ENCODE results near the gene COMMD10. TPM values are rescaled to one million over a fixed set of nuclear protein-coding genes. Genes with fewer than 3 reads are reported as not detected.

Gene COMMD10
- total and polyA plus RNA-seq, 5 experiments from 2014 or later, result 24.3 to 35.3 (median 31.7) TPM

GRCh38 chr5:116276952-116277351 is 192.1 kb downstream of the COMMD10 start:
- no peak overlapping the region for H3K4me3 Mint-ChIP-seq
- H3K4me1 Mint-ChIP-seq, result peaks cover 0 to 15% (median 8%) of the 10 kb centered on the region in 4 donors
- peaks cover 23 to 71% (median 49%) of the 10 kb centered on the region in 3 donors for H3K36me3 Mint-ChIP-seq
- no peak for DNase-seq
- peaks cover 13 to 66% (median 33%) of the 10 kb centered on the region in 9 donors for H3K9me3 Mint-ChIP-seq
- POLR2A ChIA-PET, result no interaction called here
- H3K27me3 Mint-ChIP-seq, result no peaks in the 10 kb centered on the region
- no peak for ATAC-seq
- no peak overlapping the region for H3K27ac Mint-ChIP-seq

- H3K27ac Mint-ChIP-seq, result peak overlapping the region in 1 of 10 donors; percentile 34
- DNase-seq, result no peak
- POLR2A ChIA-PET, result no interaction called here
- H3K4me3 Mint-ChIP-seq, result no peak overlapping the region
- H3K9me3 Mint-ChIP-seq, result peaks cover 10 to 66% (median 27%) of the 10 kb centered on the region in 9 donors
- H3K4me1 Mint-ChIP-seq, result peaks cover 0 to 15% (median 7%) of the 10 kb centered on the region in 4 donors
- H3K27me3 Mint-ChIP-seq, result no peaks in the 10 kb centered on the region
- no peak for ATAC-seq
- peaks cover 28 to 75% (median 50%) of the 10 kb centered on the region in 3 donors for H3K36me3 Mint-ChIP-seq
Observed at GRCh38 chr5:116280149-116280803, 195.5 kb downstream of the COMMD10 start.

GRCh38 chr5:116281309-116281708 is 196.5 kb downstream of the COMMD10 start:
- DNase-seq, result no peak
- Mint-ChIP-seq H3K27me3 (no peaks in the 10 kb centered on the region), H3K9me3 (peaks cover 11 to 66% (median 32%) of the 10 kb centered on the region in 9 donors), H3K4me1 (peaks cover 0 to 15% (median 7%) of the 10 kb centered on the region in 4 donors), H3K4me3 (peak overlapping the region in 2 of 10 donors; percentile 3 to 37), H3K36me3 (peaks cover 32 to 79% (median 54%) of the 10 kb centered on the region in 3 donors), H3K27ac (no peak overlapping the region)
- ATAC-seq, result no peak
- POLR2A ChIA-PET, result no interaction called here

GRCh38 chr5:116288524-116288923 is 203.7 kb downstream of the COMMD10 start:
- POLR2A ChIA-PET, result no interaction called here
- peaks cover 58 to 77% (median 69%) of the 10 kb centered on the region in 3 donors for H3K36me3 Mint-ChIP-seq
- H3K9me3 Mint-ChIP-seq, result peaks cover 21 to 62% (median 46%) of the 10 kb centered on the region in 9 donors
- DNase-seq, result no peak
- no peak overlapping the region for H3K27ac Mint-ChIP-seq
- no peak for ATAC-seq
- H3K4me1 Mint-ChIP-seq, result peaks cover 0 to 2% (median 0%) of the 10 kb centered on the region in 4 donors
- no peak overlapping the region for H3K4me3 Mint-ChIP-seq
- no peaks in the 10 kb centered on the region for H3K27me3 Mint-ChIP-seq

- Mint-ChIP-seq H3K4me3 (no peak overlapping the region), H3K27me3 (no peaks in the 10 kb centered on the region), H3K36me3 (peaks cover 63 to 78% (median 69%) of the 10 kb centered on the region in 3 donors), H3K4me1 (peaks cover 0 to 2% (median 0%) of the 10 kb centered on the region in 4 donors), H3K9me3 (peaks cover 21 to 57% (median 46%) of the 10 kb centered on the region in 9 donors), H3K27ac (no peak overlapping the region)
- POLR2A ChIA-PET, result no interaction called here
- DNase-seq, result no peak
- no peak for ATAC-seq
Observed at GRCh38 chr5:116289276-116289675, 204.5 kb downstream of the COMMD10 start.

GRCh38 chr5:116291271-116291670 is 206.4 kb downstream of the COMMD10 start:
- POLR2A ChIA-PET, result no interaction called here
- Mint-ChIP-seq H3K36me3 (peaks cover 55 to 72% (median 60%) of the 10 kb centered on the region in 3 donors), H3K4me3 (no peak overlapping the region), H3K9me3 (peaks cover 19 to 50% (median 38%) of the 10 kb centered on the region in 9 donors), H3K27ac (no peak overlapping the region), H3K27me3 (no peaks in the 10 kb centered on the region), H3K4me1 (peaks cover 0 to 2% (median 0%) of the 10 kb centered on the region in 4 donors)
- ATAC-seq (no peak), DNase-seq (no peak)

GRCh38 chr5:116292321-116292720 is 207.5 kb downstream of the COMMD10 start:
- H3K36me3 Mint-ChIP-seq, result peaks cover 55 to 74% (median 62%) of the 10 kb centered on the region in 3 donors
- DNase-seq, result no peak
- POLR2A ChIA-PET, result no interaction called here
- ATAC-seq, result no peak
- H3K27ac Mint-ChIP-seq, result no peak overlapping the region
- H3K9me3 Mint-ChIP-seq, result peaks cover 18 to 50% (median 36%) of the 10 kb centered on the region in 9 donors
- peaks cover 0 to under 1% (median 0%) of the 10 kb centered on the region in 4 donors for H3K4me1 Mint-ChIP-seq
- no peaks in the 10 kb centered on the region for H3K27me3 Mint-ChIP-seq
- no peak overlapping the region for H3K4me3 Mint-ChIP-seq

- H3K27ac Mint-ChIP-seq, result no peak overlapping the region
- ATAC-seq (no peak), DNase-seq (no peak)
- H3K4me3 Mint-ChIP-seq, result no peak overlapping the region
- peaks cover 13 to 46% (median 28%) of the 10 kb centered on the region in 9 donors for H3K9me3 Mint-ChIP-seq
- peaks cover 55 to 85% (median 70%) of the 10 kb centered on the region in 3 donors for H3K36me3 Mint-ChIP-seq
- POLR2A ChIA-PET, result no interaction called here
- no peaks in the 10 kb centered on the region for H3K27me3 Mint-ChIP-seq
- no peaks in the 10 kb centered on the region for H3K4me1 Mint-ChIP-seq
Observed at GRCh38 chr5:116296335-116297072, 211.7 kb downstream of the COMMD10 start.

- POLR2A ChIA-PET, result no interaction called here
- no peak overlapping the region for H3K27ac Mint-ChIP-seq
- DNase-seq (no peak), ATAC-seq (no peak)
- H3K9me3 Mint-ChIP-seq, result peaks cover 12 to 45% (median 28%) of the 10 kb centered on the region in 9 donors
- H3K4me1 Mint-ChIP-seq, result no peaks in the 10 kb centered on the region
- H3K4me3 Mint-ChIP-seq, result no peak overlapping the region
- peaks cover 60 to 84% (median 72%) of the 10 kb centered on the region in 3 donors for H3K36me3 Mint-ChIP-seq
- H3K27me3 Mint-ChIP-seq, result no peaks in the 10 kb centered on the region
Observed at GRCh38 chr5:116297296-116297814, 212.5 kb downstream of the COMMD10 start.

- POLR2A ChIA-PET, result no interaction called here
- peaks cover 78 to 91% (median 82%) of the 10 kb centered on the region in 3 donors for H3K36me3 Mint-ChIP-seq
- peaks cover 8 to 60% (median 40%) of the 10 kb centered on the region in 9 donors for H3K9me3 Mint-ChIP-seq
- H3K27ac Mint-ChIP-seq, result no peak overlapping the region
- no peak overlapping the region for H3K4me3 Mint-ChIP-seq
- peaks cover 0 to 2% (median 0%) of the 10 kb centered on the region in 4 donors for H3K4me1 Mint-ChIP-seq
- H3K27me3 Mint-ChIP-seq, result no peaks in the 10 kb centered on the region
- ATAC-seq, result no peak
- DNase-seq, result no peak
Observed at GRCh38 chr5:116299746-116300640, 215.2 kb downstream of the COMMD10 start.

- DNase-seq (no peak), ATAC-seq (no peak)
- H3K27ac Mint-ChIP-seq, result no peak overlapping the region
- POLR2A ChIA-PET, result no interaction called here
- peaks cover 13 to 65% (median 46%) of the 10 kb centered on the region in 9 donors for H3K9me3 Mint-ChIP-seq
- H3K27me3 Mint-ChIP-seq, result no peaks in the 10 kb centered on the region
- no peak overlapping the region for H3K4me3 Mint-ChIP-seq
- H3K4me1 Mint-ChIP-seq, result peaks cover 0 to 3% (median 0%) of the 10 kb centered on the region in 4 donors
- H3K36me3 Mint-ChIP-seq, result peaks cover 85 to 93% (median 88%) of the 10 kb centered on the region in 3 donors
Observed at GRCh38 chr5:116301110-116301509, 216.3 kb downstream of the COMMD10 start.

GRCh38 chr5:116303340-116303739 is 218.5 kb downstream of the COMMD10 start:
- H3K27me3 Mint-ChIP-seq, result no peaks in the 10 kb centered on the region
- H3K36me3 Mint-ChIP-seq, result peaks cover 85 to 93% (median 91%) of the 10 kb centered on the region in 3 donors
- H3K4me3 Mint-ChIP-seq, result no peak overlapping the region
- DNase-seq, result no peak
- H3K27ac Mint-ChIP-seq, result no peak overlapping the region
- no peak for ATAC-seq
- POLR2A ChIA-PET, result no interaction called here
- H3K4me1 Mint-ChIP-seq, result peaks cover 0 to 3% (median 0%) of the 10 kb centered on the region in 4 donors
- H3K9me3 Mint-ChIP-seq, result peaks cover 11 to 66% (median 46%) of the 10 kb centered on the region in 9 donors

Data from naive thymus-derived CD8-positive, alpha-beta T cell (primary cell).